ENCODE data around the gene CRK.

Gene CRK

DNA sequence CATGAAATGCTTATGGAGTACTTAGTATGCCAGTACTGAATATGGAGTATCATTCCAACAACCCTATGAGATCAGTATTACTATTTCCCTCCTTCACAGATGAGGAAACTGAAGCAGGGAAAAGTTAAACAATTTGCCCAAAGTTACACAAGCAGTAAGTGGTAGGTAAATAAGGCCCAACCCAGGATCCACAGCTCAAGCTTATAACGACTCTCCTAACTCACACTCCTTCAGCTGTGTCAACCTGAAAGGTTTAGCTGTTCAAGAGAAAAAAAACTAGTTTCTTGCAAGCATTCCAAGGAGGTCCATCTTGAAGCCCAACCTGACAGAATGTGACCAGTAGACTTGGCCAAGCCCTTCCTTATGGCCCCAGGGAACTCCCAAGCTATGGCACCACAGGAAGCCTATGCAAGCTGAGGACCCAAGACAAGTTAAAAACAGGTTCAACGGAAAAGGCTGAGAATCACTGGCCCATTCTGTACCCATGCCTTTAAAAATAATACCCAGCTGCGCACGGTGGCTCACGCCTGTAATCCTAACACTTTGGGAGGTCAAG, 6.5 kb downstream of the CRK start:
- TF ChIP-seq, protein P1, sequence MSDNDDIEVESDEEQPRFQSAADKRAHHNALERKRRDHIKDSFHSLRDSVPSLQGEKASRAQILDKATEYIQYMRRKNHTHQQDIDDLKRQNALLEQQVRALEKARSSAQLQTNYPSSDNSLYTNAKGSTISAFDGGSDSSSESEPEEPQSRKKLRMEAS (IDR thresholded peaks at IDR 0.05): no peak
- TF ChIP-seq CEBPB (IDR thresholded peaks at IDR 0.05) (no peak), ZBTB7A (IDR thresholded peaks at IDR 0.05; ENCODE audit: low read depth) (no peak), YY1 (IDR thresholded peaks at IDR 0.05; ENCODE audit: low read depth) (no peak), EGR1 (IDR thresholded peaks at IDR 0.05) (no peak), TEAD4 (IDR thresholded peaks at IDR 0.05) (no peak), CREB1 (IDR thresholded peaks at IDR 0.05; ENCODE audit: low read depth) (no peak)
- TF ChIP-seq, protein P2, sequence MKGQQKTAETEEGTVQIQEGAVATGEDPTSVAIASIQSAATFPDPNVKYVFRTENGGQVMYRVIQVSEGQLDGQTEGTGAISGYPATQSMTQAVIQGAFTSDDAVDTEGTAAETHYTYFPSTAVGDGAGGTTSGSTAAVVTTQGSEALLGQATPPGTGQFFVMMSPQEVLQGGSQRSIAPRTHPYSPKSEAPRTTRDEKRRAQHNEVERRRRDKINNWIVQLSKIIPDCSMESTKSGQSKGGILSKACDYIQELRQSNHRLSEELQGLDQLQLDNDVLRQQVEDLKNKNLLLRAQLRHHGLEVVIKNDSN (IDR thresholded peaks at IDR 0.05): no peak

DNA sequence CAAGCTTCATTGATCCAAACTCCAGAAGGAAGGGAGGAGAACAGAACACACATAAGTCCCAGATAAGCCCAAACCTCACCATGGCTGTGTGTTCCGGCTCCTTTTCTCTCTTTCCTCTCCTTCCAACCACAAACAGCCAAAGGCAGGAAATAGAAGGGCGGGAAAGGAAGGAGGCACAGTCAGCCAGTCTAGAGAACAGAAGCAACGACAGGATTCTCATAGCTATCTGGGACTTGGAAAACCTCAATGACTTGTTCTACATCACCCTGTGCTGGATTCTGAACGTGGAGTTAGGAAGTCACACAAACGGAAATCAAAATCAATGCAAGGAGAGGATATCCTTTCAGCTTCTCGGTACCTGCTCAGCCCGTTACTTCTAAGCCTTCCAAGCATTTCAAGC, 9.0 kb downstream of the CRK start:
- TF ChIP-seq TAF1 (IDR thresholded peaks at IDR 0.05; ENCODE audit: low read depth) (no peak), ZBTB7A (IDR thresholded peaks at IDR 0.05; ENCODE audit: low read depth) (no peak), NFIC (IDR thresholded peaks at IDR 0.05) (no peak), FOXM1 (IDR thresholded peaks at IDR 0.05; ENCODE audit: borderline replicate concordance, low read depth) (no peak), EGR1 (IDR thresholded peaks at IDR 0.05) (no peak), EP300 (IDR thresholded peaks at IDR 0.05; ENCODE audit: borderline replicate concordance) (no peak), CREB1 (IDR thresholded peaks at IDR 0.05; ENCODE audit: low read depth) (no peak), YY1 (IDR thresholded peaks at IDR 0.05; ENCODE audit: low read depth) (no peak)
- TF ChIP-seq, protein P2 (IDR thresholded peaks at IDR 0.05): no peak
- TF ChIP-seq, protein P3, sequence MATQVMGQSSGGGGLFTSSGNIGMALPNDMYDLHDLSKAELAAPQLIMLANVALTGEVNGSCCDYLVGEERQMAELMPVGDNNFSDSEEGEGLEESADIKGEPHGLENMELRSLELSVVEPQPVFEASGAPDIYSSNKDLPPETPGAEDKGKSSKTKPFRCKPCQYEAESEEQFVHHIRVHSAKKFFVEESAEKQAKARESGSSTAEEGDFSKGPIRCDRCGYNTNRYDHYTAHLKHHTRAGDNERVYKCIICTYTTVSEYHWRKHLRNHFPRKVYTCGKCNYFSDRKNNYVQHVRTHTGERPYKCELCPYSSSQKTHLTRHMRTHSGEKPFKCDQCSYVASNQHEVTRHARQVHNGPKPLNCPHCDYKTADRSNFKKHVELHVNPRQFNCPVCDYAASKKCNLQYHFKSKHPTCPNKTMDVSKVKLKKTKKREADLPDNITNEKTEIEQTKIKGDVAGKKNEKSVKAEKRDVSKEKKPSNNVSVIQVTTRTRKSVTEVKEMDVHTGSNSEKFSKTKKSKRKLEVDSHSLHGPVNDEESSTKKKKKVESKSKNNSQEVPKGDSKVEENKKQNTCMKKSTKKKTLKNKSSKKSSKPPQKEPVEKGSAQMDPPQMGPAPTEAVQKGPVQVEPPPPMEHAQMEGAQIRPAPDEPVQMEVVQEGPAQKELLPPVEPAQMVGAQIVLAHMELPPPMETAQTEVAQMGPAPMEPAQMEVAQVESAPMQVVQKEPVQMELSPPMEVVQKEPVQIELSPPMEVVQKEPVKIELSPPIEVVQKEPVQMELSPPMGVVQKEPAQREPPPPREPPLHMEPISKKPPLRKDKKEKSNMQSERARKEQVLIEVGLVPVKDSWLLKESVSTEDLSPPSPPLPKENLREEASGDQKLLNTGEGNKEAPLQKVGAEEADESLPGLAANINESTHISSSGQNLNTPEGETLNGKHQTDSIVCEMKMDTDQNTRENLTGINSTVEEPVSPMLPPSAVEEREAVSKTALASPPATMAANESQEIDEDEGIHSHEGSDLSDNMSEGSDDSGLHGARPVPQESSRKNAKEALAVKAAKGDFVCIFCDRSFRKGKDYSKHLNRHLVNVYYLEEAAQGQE (IDR thresholded peaks at IDR 0.05; ENCODE audit: low read depth): no peak

DNA sequence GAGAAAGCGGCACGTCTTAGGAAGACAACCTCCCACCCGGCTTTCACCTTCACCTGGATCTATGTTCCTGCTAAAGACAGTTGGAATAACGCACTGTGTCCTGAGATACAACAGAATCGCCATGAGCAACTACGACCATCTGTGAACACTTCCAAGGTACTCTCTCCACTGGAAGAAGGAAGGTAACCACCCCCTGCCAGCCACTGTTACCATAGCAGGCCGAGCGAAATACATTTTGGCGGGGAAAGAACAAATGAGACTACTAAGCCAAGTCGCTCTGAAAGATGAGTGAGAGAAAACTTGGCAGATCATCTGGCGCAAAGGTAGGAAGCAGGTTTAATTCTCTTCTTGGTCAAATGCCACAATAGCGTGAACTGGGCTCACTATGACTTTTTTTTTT, 9.8 kb downstream of the CRK start:
- TF ChIP-seq CEBPB (IDR thresholded peaks at IDR 0.05) (no peak), EP300 (IDR thresholded peaks at IDR 0.05; ENCODE audit: borderline replicate concordance) (no peak), CREB1 (IDR thresholded peaks at IDR 0.05; ENCODE audit: low read depth) (no peak), RAD21 (IDR thresholded peaks at IDR 0.05; ENCODE audit: low read depth) (no peak), TEAD4 (IDR thresholded peaks at IDR 0.05) (no peak), EGR1 (IDR thresholded peaks at IDR 0.05) (no peak), FOXM1 (IDR thresholded peaks at IDR 0.05; ENCODE audit: borderline replicate concordance, low read depth) (no peak), TCF12 (IDR thresholded peaks at IDR 0.05; ENCODE audit: low read depth) (no peak), ZBTB7A (IDR thresholded peaks at IDR 0.05; ENCODE audit: low read depth) (no peak), NFIC (IDR thresholded peaks at IDR 0.05) (no peak), TAF1 (IDR thresholded peaks at IDR 0.05; ENCODE audit: low read depth) (no peak), YY1 (IDR thresholded peaks at IDR 0.05; ENCODE audit: low read depth) (no peak)
- TF ChIP-seq, protein P1 (IDR thresholded peaks at IDR 0.05): no peak
- TF ChIP-seq, protein P3 (IDR thresholded peaks at IDR 0.05; ENCODE audit: low read depth): no peak
- TF ChIP-seq, protein P2 (IDR thresholded peaks at IDR 0.05): no peak

DNA sequence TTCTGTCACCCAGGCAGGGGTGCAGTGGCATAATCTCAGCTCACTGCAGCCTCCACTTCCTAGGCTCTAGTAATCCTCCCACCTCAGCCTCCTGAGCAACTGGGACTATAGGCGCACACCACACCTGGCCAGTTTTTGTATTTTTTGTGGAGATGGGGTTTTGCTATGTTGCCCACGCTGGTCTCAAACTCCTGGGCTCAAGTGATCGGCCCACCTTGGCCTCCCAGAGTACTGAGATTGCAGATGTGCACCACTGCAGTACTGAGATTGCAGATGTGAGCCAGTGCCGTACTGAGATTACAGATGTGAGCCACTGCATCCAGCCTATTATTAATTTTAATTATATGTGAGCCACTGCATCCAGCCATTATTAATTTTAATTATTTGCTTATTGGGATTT, 13.8 kb downstream of the CRK start:
- TF ChIP-seq, protein P1 (IDR thresholded peaks at IDR 0.05): no peak
- TF ChIP-seq TCF12 (IDR thresholded peaks at IDR 0.05; ENCODE audit: low read depth) (no peak), CREB1 (IDR thresholded peaks at IDR 0.05; ENCODE audit: low read depth) (no peak), TEAD4 (IDR thresholded peaks at IDR 0.05) (no peak), RAD21 (IDR thresholded peaks at IDR 0.05; ENCODE audit: low read depth) (no peak), EP300 (IDR thresholded peaks at IDR 0.05; ENCODE audit: borderline replicate concordance) (no peak), YY1 (IDR thresholded peaks at IDR 0.05; ENCODE audit: low read depth) (no peak), CEBPB (IDR thresholded peaks at IDR 0.05) (no peak), ZBTB7A (IDR thresholded peaks at IDR 0.05; ENCODE audit: low read depth) (no peak), NFIC (IDR thresholded peaks at IDR 0.05) (no peak), TAF1 (IDR thresholded peaks at IDR 0.05; ENCODE audit: low read depth) (no peak), FOXM1 (IDR thresholded peaks at IDR 0.05; ENCODE audit: borderline replicate concordance, low read depth) (no peak), EGR1 (IDR thresholded peaks at IDR 0.05) (no peak)
- TF ChIP-seq, protein P3 (IDR thresholded peaks at IDR 0.05; ENCODE audit: low read depth): no peak
- TF ChIP-seq, protein P2 (IDR thresholded peaks at IDR 0.05): no peak

All from Ishikawa (cell line).